ENCODE results near the gene VPS51. TPM values are rescaled to one million over a fixed set of nuclear protein-coding genes. Genes with fewer than 3 reads are reported as not detected.
A peak's percentile ranks its signal among the peaks of the same experiment; 100 is the strongest.

VPS51 gene
- total and polyA plus RNA-seq, 9 of the 15 experiments (the other 6 are each of a cell fraction or from before 2014, with no cell fraction given), result 1.8 to 143 (median 46.8) TPM

DNA sequence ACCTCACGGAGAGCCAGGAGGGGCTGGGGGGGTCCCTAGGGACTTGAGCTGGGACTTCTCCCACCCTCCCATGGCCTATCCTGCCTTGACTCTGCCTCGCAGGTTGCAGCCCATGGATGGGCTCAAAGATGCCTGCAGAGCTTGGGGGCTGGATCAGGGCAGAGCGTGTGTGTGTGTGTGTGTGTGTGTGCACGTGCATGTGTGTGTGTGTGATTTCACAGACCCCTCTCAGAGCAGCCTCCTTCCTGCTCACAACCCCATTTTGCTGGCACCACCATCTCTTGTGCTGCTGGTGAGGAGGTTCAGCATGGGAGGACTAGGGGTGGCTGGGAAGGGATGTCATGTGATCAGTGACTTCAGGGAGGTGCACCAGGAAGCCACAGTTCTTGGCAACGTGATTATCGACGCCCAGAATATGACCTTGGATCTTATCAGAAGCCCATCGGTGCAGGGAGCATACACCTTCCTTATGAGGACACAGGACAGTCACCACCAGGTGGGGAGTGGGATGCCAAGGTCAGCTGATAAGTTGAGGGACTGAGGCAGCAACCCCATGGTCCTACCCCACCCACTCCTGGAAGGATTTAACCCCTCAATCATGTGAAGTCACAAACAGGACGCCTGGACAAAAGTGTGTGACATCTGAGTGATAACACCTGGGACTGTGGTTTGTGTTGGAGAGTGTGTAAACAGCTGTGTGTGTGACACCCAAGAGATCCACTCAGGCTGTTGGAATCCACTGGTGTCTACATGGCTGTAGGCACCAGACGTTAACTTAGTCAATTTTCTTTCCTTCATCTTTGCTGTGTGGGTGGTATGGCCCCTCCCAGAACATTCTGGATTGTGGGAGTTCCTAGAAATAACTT, 35.8 kb upstream of the VPS51 start:
- 32% methylated on average over 10 of the region's 10 CpGs for WGBS (ENCODE audit: insufficient coverage, low coverage, missing lambda C conversion rate)
- Histone ChIP-seq H3K27ac (ENCODE audit: extremely low read depth, low read depth, low read length) (no peak overlapping the region), H3K4me2 (ENCODE audit: insufficient read depth, low read length) (peak overlapping the region; percentile 49), H3K79me2 (ENCODE audit: control insufficient read depth, insufficient read depth, low read length) (no peaks in the 10 kb centered on the region), H4K20me1 (replicated peaks; ENCODE audit: control insufficient read depth, insufficient read depth, low read length) (no peaks in the 10 kb centered on the region), H3K9ac (ENCODE audit: insufficient read depth in 1 of 2, low read depth in 2 of 2, low read length in 2 of 2) (peak overlapping the region in 1 of 2 experiments; percentile 21; a peak in 1 of 4 replicates), H3K4me1 (replicated peaks in 1 of 2; ENCODE audit: control insufficient read depth in 2 of 2, insufficient read depth in 2 of 2, low read length in 2 of 2) (peaks cover 14 to 22% of the 10 kb centered on the region in 2 experiments; a peak in 4 of 5 replicates), H3K27me3 (ENCODE audit: control insufficient read depth in 2 of 2, insufficient read depth in 2 of 2, low read length in 2 of 2) (no peaks in the 10 kb centered on the region; a peak in 1 of 5 replicates), H3K9me3 (replicated peaks; ENCODE audit: control insufficient read depth, insufficient read depth, low read depth, low read length) (no peaks in the 10 kb centered on the region), H2AFZ (ENCODE audit: low read depth, low read length) (peak overlapping the region; percentile 88), H3K4me3 (no peak overlapping the region), H3K36me3 (ENCODE audit: control insufficient read depth, insufficient read depth, low read length) (no peaks in the 10 kb centered on the region), H3K9me1 (ENCODE audit: control insufficient read depth, insufficient read depth, low read length) (no peaks in the 10 kb centered on the region)
- in situ Hi-C loops (cut with MboI), result no loop called here
- intact Hi-C loops (cut with micrococcal nuclease), result loop anchor here (5.0 kb wide), 1 partner anchor 48 kb away; the partner anchor contains the start of gene ARL2
- POLR2A ChIA-PET, result no interaction called here
- BruUV-seq (replicated peaks), result no TSS peak
- ATAC-seq (peak; percentile 30), DNase-seq (ENCODE audit: extremely low read depth in 1 of 4, low spot score in 3 of 4) (peak in 3 of 4 experiments; percentile 36 to 54 (median 52)), FAIRE-seq (peak; percentile 51)
- CTCF ChIA-PET (ENCODE audit: low intra/inter-chr PET ratio), result no interaction called here
- no peak for TF ChIP-seq TRIM28 (IDR thresholded peaks at IDR 0.05)
- no peak for TF ChIP-seq ZNF274 (IDR thresholded peaks at IDR 0.05; ENCODE audit: borderline replicate concordance, low read depth, low read length)
- TF ChIP-seq MEIS2 (IDR thresholded peaks at IDR 0.05; ENCODE audit: partially characterized antibody), result peak; percentile 10
- TF ChIP-seq RAD51 (IDR thresholded peaks at IDR 0.05; ENCODE audit: borderline replicate concordance, low read depth), result peak; percentile 71; the same call in 1 of the 2 replicates
- TF ChIP-seq NR2C2 (CRISPR knock-in tag; IDR thresholded peaks at IDR 0.05), result no peak
- TF ChIP-seq NR2C2 (tag; IDR thresholded peaks at IDR 0.05), result peak; percentile 53
- peak; percentile 87 for TF ChIP-seq TOE1 (IDR thresholded peaks at IDR 0.05; ENCODE audit: borderline replicate concordance)
- TF ChIP-seq TOE1 (CRISPR knock-in tag; IDR thresholded peaks at IDR 0.05; ENCODE audit: borderline replicate concordance, low read depth), result no peak
- TF ChIP-seq, protein P1, sequence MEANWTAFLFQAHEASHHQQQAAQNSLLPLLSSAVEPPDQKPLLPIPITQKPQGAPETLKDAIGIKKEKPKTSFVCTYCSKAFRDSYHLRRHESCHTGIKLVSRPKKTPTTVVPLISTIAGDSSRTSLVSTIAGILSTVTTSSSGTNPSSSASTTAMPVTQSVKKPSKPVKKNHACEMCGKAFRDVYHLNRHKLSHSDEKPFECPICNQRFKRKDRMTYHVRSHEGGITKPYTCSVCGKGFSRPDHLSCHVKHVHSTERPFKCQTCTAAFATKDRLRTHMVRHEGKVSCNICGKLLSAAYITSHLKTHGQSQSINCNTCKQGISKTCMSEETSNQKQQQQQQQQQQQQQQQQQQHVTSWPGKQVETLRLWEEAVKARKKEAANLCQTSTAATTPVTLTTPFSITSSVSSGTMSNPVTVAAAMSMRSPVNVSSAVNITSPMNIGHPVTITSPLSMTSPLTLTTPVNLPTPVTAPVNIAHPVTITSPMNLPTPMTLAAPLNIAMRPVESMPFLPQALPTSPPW (CRISPR knock-in tag; IDR thresholded peaks at IDR 0.05), result no peak
- no peak for TF ChIP-seq BCL6 (CRISPR knock-in tag; IDR thresholded peaks at IDR 0.05)
- no peak for TF ChIP-seq FOXJ2 (tag; IDR thresholded peaks at IDR 0.05)
- TF ChIP-seq MBD2 (IDR thresholded peaks at IDR 0.05; ENCODE audit: borderline replicate concordance, low read depth), result no peak
- TF ChIP-seq, protein P2, sequence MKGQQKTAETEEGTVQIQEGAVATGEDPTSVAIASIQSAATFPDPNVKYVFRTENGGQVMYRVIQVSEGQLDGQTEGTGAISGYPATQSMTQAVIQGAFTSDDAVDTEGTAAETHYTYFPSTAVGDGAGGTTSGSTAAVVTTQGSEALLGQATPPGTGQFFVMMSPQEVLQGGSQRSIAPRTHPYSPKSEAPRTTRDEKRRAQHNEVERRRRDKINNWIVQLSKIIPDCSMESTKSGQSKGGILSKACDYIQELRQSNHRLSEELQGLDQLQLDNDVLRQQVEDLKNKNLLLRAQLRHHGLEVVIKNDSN (CRISPR knock-in tag; IDR thresholded peaks at IDR 0.05), result peak; percentile 59; the same call in 1 of the 2 replicates
- TF ChIP-seq, protein P3, sequence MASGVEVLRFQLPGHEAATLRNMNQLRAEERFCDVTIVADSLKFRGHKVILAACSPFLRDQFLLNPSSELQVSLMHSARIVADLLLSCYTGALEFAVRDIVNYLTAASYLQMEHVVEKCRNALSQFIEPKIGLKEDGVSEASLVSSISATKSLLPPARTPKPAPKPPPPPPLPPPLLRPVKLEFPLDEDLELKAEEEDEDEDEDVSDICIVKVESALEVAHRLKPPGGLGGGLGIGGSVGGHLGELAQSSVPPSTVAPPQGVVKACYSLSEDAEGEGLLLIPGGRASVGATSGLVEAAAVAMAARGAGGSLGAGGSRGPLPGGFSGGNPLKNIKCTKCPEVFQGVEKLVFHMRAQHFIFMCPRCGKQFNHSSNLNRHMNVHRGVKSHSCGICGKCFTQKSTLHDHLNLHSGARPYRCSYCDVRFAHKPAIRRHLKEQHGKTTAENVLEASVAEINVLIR (CRISPR knock-in tag; IDR thresholded peaks at IDR 0.05), result no peak
- 0 out of 2 replicates have a peak, but pooled peaks have one; percentile 10 for TF ChIP-seq TCF3 (CRISPR knock-in tag; IDR thresholded peaks at IDR 0.05)
- no peak for TF ChIP-seq KLF6 (CRISPR knock-in tag; IDR thresholded peaks at IDR 0.05; ENCODE audit: borderline replicate concordance)
- no peak for TF ChIP-seq NFE2 (IDR thresholded peaks at IDR 0.05; ENCODE audit: low read depth)

Measured in K562 (cell line).